Measurements from ENCODE around the gene ZSCAN32. TPM values are rescaled to one million over a fixed set of nuclear protein-coding genes. Genes with fewer than 3 reads are reported as not detected.

Gene ZSCAN32
- total RNA-seq, 1 experiment from 2014 or later = 16.6 TPM

GRCh38 chr16:3431779-3432219 lies 31.0 kb upstream of the ZSCAN32 start:
- no peak for DNase-seq
- H3K27ac Mint-ChIP-seq (ENCODE audit: unreplicated experiment) = no peak overlapping the region
- H3K4me3 Mint-ChIP-seq (ENCODE audit: unreplicated experiment) = no peak overlapping the region
- BruUV-seq (replicated peaks) = no TSS peak
- H3K36me3 ChIP-seq (ENCODE audit: control insufficient read depth, insufficient read depth, low read length) = no peaks in the 10 kb centered on the region
- no peak for TF ChIP-seq CTCF (IDR thresholded peaks at IDR 0.05; ENCODE audit: insufficient read depth in 1 of 2, low read depth in 1 of 2, low read length in 1 of 2, severe bottlenecking in 1 of 2, unreplicated experiment in 1 of 2)
- no peaks in the 10 kb centered on the region for H3K27me3 Mint-ChIP-seq (ENCODE audit: insufficient read depth, unreplicated experiment)
- H3K27me3 ChIP-seq (replicated peaks; ENCODE audit: control insufficient read depth, insufficient read depth, low read length) = no peaks in the 10 kb centered on the region
- H3K9me3 ChIP-seq = no peaks in the 10 kb centered on the region
- H3K9me3 Mint-ChIP-seq (ENCODE audit: unreplicated experiment) = no peaks in the 10 kb centered on the region
- no peak overlapping the region for H3K4me3 ChIP-seq (ENCODE audit: low read depth, low read length)
- CTCF ChIA-PET = no interaction called here
- H3K4me1 Mint-ChIP-seq (ENCODE audit: low read depth, unreplicated experiment) = no peaks in the 10 kb centered on the region
- intact Hi-C loops (cut with micrococcal nuclease; ENCODE audit: unreplicated experiment) = no loop called here
- POLR2A ChIA-PET = no interaction called here
- no peaks in the 10 kb centered on the region for H3K36me3 Mint-ChIP-seq (ENCODE audit: insufficient read depth, unreplicated experiment)
- H3K4me1 ChIP-seq = no peaks in the 10 kb centered on the region

GRCh38 chr16:3413730-3414379 lies 13.1 kb upstream of the ZSCAN32 start:
- H3K27me3 ChIP-seq (replicated peaks; ENCODE audit: control insufficient read depth, insufficient read depth, low read length) = no peaks in the 10 kb centered on the region
- ChIA-PET POLR2A (no interaction called here), CTCF (no interaction called here)
- Mint-ChIP-seq H3K4me3 (ENCODE audit: unreplicated experiment) (no peak overlapping the region), H3K36me3 (ENCODE audit: insufficient read depth, unreplicated experiment) (peaks cover 10% of the 10 kb centered on the region), H3K9me3 (ENCODE audit: unreplicated experiment) (peaks cover 5% of the 10 kb centered on the region), H3K27me3 (ENCODE audit: insufficient read depth, unreplicated experiment) (no peaks in the 10 kb centered on the region), H3K4me1 (ENCODE audit: low read depth, unreplicated experiment) (no peaks in the 10 kb centered on the region), H3K27ac (ENCODE audit: unreplicated experiment) (no peak overlapping the region)
- peaks cover 2% of the 10 kb centered on the region; the same call in 1 of the 2 replicates for H3K36me3 ChIP-seq (ENCODE audit: control insufficient read depth, insufficient read depth, low read length)
- no peak overlapping the region for H3K4me3 ChIP-seq (ENCODE audit: low read depth, low read length)
- no peaks in the 10 kb centered on the region for H3K4me1 ChIP-seq
- intact Hi-C loops (cut with micrococcal nuclease; ENCODE audit: unreplicated experiment) = no loop called here
- DNase-seq = no peak
- peaks cover 7% of the 10 kb centered on the region for H3K9me3 ChIP-seq
- no peak for TF ChIP-seq CTCF (IDR thresholded peaks at IDR 0.05; ENCODE audit: insufficient read depth in 1 of 2, low read depth in 1 of 2, low read length in 1 of 2, severe bottlenecking in 1 of 2, unreplicated experiment in 1 of 2)
- no TSS peak for BruUV-seq (replicated peaks)

GRCh38 chr16:3408561-3409197 lies 7.9 kb upstream of the ZSCAN32 start:
- no peaks in the 10 kb centered on the region for H3K27me3 ChIP-seq (replicated peaks; ENCODE audit: control insufficient read depth, insufficient read depth, low read length)
- H3K36me3 ChIP-seq (ENCODE audit: control insufficient read depth, insufficient read depth, low read length) = peaks cover 10% of the 10 kb centered on the region
- TF ChIP-seq CTCF (IDR thresholded peaks at IDR 0.05; ENCODE audit: insufficient read depth in 1 of 2, low read depth in 1 of 2, low read length in 1 of 2, severe bottlenecking in 1 of 2, unreplicated experiment in 1 of 2) = no peak
- BruUV-seq (replicated peaks) = no TSS peak
- H3K4me3 ChIP-seq (ENCODE audit: low read depth, low read length) = no peak overlapping the region
- POLR2A ChIA-PET = no interaction called here
- H3K9me3 ChIP-seq = peaks cover 23% of the 10 kb centered on the region
- H3K4me3 Mint-ChIP-seq (ENCODE audit: unreplicated experiment) = no peak overlapping the region
- CTCF ChIA-PET = no interaction called here
- no peaks in the 10 kb centered on the region for H3K27me3 Mint-ChIP-seq (ENCODE audit: insufficient read depth, unreplicated experiment)
- H3K27ac Mint-ChIP-seq (ENCODE audit: unreplicated experiment) = no peak overlapping the region
- DNase-seq = no peak
- intact Hi-C loops (cut with micrococcal nuclease; ENCODE audit: unreplicated experiment) = loop anchor here (10.0 kb wide), 1 partner anchor 124 kb away; the partner anchor contains the start of gene ZNF263
- peaks cover 9% of the 10 kb centered on the region for H3K9me3 Mint-ChIP-seq (ENCODE audit: unreplicated experiment)
- H3K4me1 ChIP-seq = no peaks in the 10 kb centered on the region
- H3K36me3 Mint-ChIP-seq (ENCODE audit: insufficient read depth, unreplicated experiment) = peaks cover 46% of the 10 kb centered on the region
- H3K4me1 Mint-ChIP-seq (ENCODE audit: low read depth, unreplicated experiment) = no peaks in the 10 kb centered on the region

Measured in Caco-2 (cell line).